WTC11 (cell line): ENCODE data around the gene TMEM114. TPM values are rescaled to one million over a fixed set of nuclear protein-coding genes. Genes with fewer than 3 reads are reported as not detected.

ENCODE experiments used
- ATAC-seq: fragments of 200-7000 bp; cut with Tn5 transposase; 2 replicates; pipeline ENCODE4 v1.10.0; 2021; ENCODE audit warnings: mild to moderate bottlenecking, moderate library complexity
- CTCF ChIA-PET: fragments of 300-600 bp; sonication (Branson Sonifier 250); formaldehyde crosslinking; loops from one replicate; lab custom pipeline; 2021; ENCODE audit warnings: antibody characterized with exemption; lab: Charles Lee
- POLR2A ChIA-PET: fragments of 350-600 bp; sonication (Branson Sonifier 250); formaldehyde crosslinking; loops from one replicate; lab custom pipeline; 2021; ENCODE audit warnings: antibody characterized with exemption; lab: Charles Lee
- DNase-seq: peaks from one replicate; pipeline ENCODE4 v3.0.0; 2021; ENCODE audit warnings: low spot score
- H3K27ac Mint-ChIP-seq: 2 replicates; pipeline ENCODE4 v1.8.0; 2021; ENCODE audit warnings: mixed read lengths
- H3K27me3 Mint-ChIP-seq: 2 replicates; pipeline ENCODE4 v1.8.0; 2021; ENCODE audit warnings: low read depth, mild to moderate bottlenecking, moderate library complexity, mixed read lengths
- H3K36me3 Mint-ChIP-seq: 2 replicates; pipeline ENCODE4 v1.8.0; 2021; ENCODE audit warnings: mixed read lengths
- H3K4me1 Mint-ChIP-seq: 2 replicates; pipeline ENCODE4 v1.8.0; 2022; ENCODE audit warnings: mixed read lengths
- H3K4me3 Mint-ChIP-seq: 2 replicates; pipeline ENCODE4 v1.8.0; 2021; ENCODE audit warnings: mild to moderate bottlenecking, moderate library complexity, mixed read lengths
- H3K9me3 Mint-ChIP-seq: 2 replicates; pipeline ENCODE4 v1.8.0; 2021; ENCODE audit warnings: mixed read lengths
- AFF4 ChIP-seq: sonication (generic); formaldehyde crosslinking; IDR thresholded peaks from 2 replicates; pipeline ENCODE4 v1.8.1; 2023; ENCODE audit warnings: mild to moderate bottlenecking, missing genetic modification reagents, borderline replicate concordance
- CREM ChIP-seq: sonication (generic); formaldehyde crosslinking; IDR thresholded peaks from 2 replicates; pipeline ENCODE4 v1.8.1; 2022; ENCODE audit warnings: mild to moderate bottlenecking, missing genetic modification reagents, moderate library complexity
- HMGXB4 ChIP-seq: sonication (generic); formaldehyde crosslinking; IDR thresholded peaks from 2 replicates; pipeline ENCODE4 v1.8.1; 2023; ENCODE audit warnings: mild to moderate bottlenecking, moderate library complexity, missing genetic modification reagents
- IRF1 ChIP-seq: sonication (generic); formaldehyde crosslinking; IDR thresholded peaks from 2 replicates; pipeline ENCODE4 v1.8.0; 2023; ENCODE audit warnings: missing genetic modification reagents
- NFYB ChIP-seq: sonication (generic); formaldehyde crosslinking; conservative IDR thresholded peaks from 2 replicates; pipeline ENCODE4 v1.8.0; 2022; ENCODE audit warnings: low read depth, missing genetic modification reagents
- PRRX2 ChIP-seq: fragments of 250-450 bp; sonication (Bioruptor Pico); IDR thresholded peaks from 2 replicates; pipeline ENCODE4 v1.8.0; 2021; ENCODE audit warnings: mild to moderate bottlenecking
- RELA ChIP-seq: sonication (generic); formaldehyde crosslinking; IDR thresholded peaks from 2 replicates; pipeline ENCODE4 v1.8.1; 2022; ENCODE audit warnings: missing genetic modification reagents, mild to moderate bottlenecking, borderline replicate concordance
- SOX15 ChIP-seq: fragments of 250-450 bp; sonication (Bioruptor Pico); IDR thresholded peaks from 2 replicates; pipeline ENCODE4 v1.9.0; 2021; ENCODE audit warnings: mild to moderate bottlenecking
- TEAD1 ChIP-seq: sonication (generic); formaldehyde crosslinking; IDR thresholded peaks from 2 replicates; pipeline ENCODE4 v1.8.0; 2022; ENCODE audit warnings: mild to moderate bottlenecking, missing genetic modification reagents
- ZNF121 ChIP-seq: sonication (generic); formaldehyde crosslinking; IDR thresholded peaks from 2 replicates; pipeline ENCODE4 v1.8.0; 2023; ENCODE audit warnings: missing genetic modification reagents
- ZNF138 ChIP-seq: sonication (generic); formaldehyde crosslinking; conservative IDR thresholded peaks from 2 replicates; pipeline ENCODE4 v1.8.1; 2022; ENCODE audit warnings: mild to moderate bottlenecking, moderate library complexity, missing genetic modification reagents
- ZNF532 ChIP-seq: fragments of 250-450 bp; sonication (Bioruptor Pico); IDR thresholded peaks from 2 replicates; pipeline ENCODE4 v1.9.0; 2021; ENCODE audit warnings: mild to moderate bottlenecking, borderline replicate concordance
- total RNA-seq: library from RNA; stranded (reverse); gene quantifications from 3 replicates; pipeline ENCODE4 v1.2.3, GENCODE V29; 2021

Gene TMEM114
- total RNA-seq, 1 experiment from 2014 or later, result 0.37 TPM

GRCh38 chr16:8579559-8579958 lies 10.8 kb downstream of the TMEM114 start:
- ChIA-PET POLR2A (no interaction called here), CTCF (interaction anchor here (0.9 to 1.7 kb wide), 2 partner anchors 10 to 56 kb away, joined by 5 to 9 read pairs; partner anchors contain the start of gene TMEM114)
- no peak for ATAC-seq
- no peak for DNase-seq
- Mint-ChIP-seq H3K9me3 (0 out of 2 replicates have a peak, but pooled peaks cover 3% of the 10 kb centered on the region), H3K27me3 (peaks cover 9% of the 10 kb centered on the region), H3K4me1 (peaks cover 3% of the 10 kb centered on the region), H3K36me3 (no peaks in the 10 kb centered on the region), H3K27ac (no peak overlapping the region), H3K4me3 (no peak overlapping the region)
- TF ChIP-seq SOX15 (no peak), ZNF121 (CRISPR knock-in tag) (no peak), RELA (CRISPR knock-in tag) (no peak), IRF1 (CRISPR knock-in tag) (no peak), PRRX2 (CRISPR knock-in tag) (no peak), ZNF138 (CRISPR knock-in tag) (no peak), ZNF532 (CRISPR knock-in tag) (no peak)

- Mint-ChIP-seq H3K36me3 (no peaks in the 10 kb centered on the region), H3K27ac (no peak overlapping the region), H3K4me3 (no peak overlapping the region), H3K9me3 (peaks cover 4% of the 10 kb centered on the region), H3K27me3 (peaks cover 3% of the 10 kb centered on the region), H3K4me1 (peaks cover 6% of the 10 kb centered on the region)
- ChIA-PET POLR2A (no interaction called here), CTCF (interaction anchor here (1.2 kb wide), 1 partner anchor 58 kb away, joined by 6 read pairs; no protein-coding TSS in a partner anchor)
- ATAC-seq (no peak), DNase-seq (no peak)
- TF ChIP-seq HMGXB4 (CRISPR knock-in tag) (no peak), CREM (no peak)
Measured at GRCh38 chr16:8577678-8578304, 12.5 kb downstream of the TMEM114 start.

- Mint-ChIP-seq H3K4me1 (peaks cover 15% of the 10 kb centered on the region), H3K9me3 (peaks cover 4% of the 10 kb centered on the region), H3K4me3 (no peak overlapping the region), H3K36me3 (no peaks in the 10 kb centered on the region), H3K27ac (no peak overlapping the region), H3K27me3 (no peaks in the 10 kb centered on the region)
- ATAC-seq (no peak), DNase-seq (no peak)
- CTCF ChIA-PET, result interaction anchor here (0.6 to 1.2 kb wide), 2 partner anchors 59 to 200 kb away, joined by 3 to 6 read pairs; no protein-coding TSS in a partner anchor
- TF ChIP-seq AFF4 (CRISPR knock-in tag), result no peak
- no peak for TF ChIP-seq ZNF138 (CRISPR knock-in tag)
- no peak for TF ChIP-seq RELA (CRISPR knock-in tag)
- TF ChIP-seq NFYB (CRISPR knock-in tag), result no peak
- no peak for TF ChIP-seq TEAD1 (CRISPR knock-in tag)
- TF ChIP-seq, all 79 proteins: peak for 0
- POLR2A ChIA-PET, result no interaction called here
Measured at GRCh38 chr16:8576141-8577004, 13.9 kb downstream of the TMEM114 start.
